ENCODE measurements around the gene LRRC75B. TPM values are rescaled to one million over a fixed set of nuclear protein-coding genes. Genes with fewer than 3 reads are reported as not detected.
A peak's percentile ranks its signal among the peaks of the same experiment; 100 is the strongest.
"Not testable (repeated sequence)": the region's sequence is repeated elsewhere in the genome, so short reads cannot be mapped to it uniquely, and the experiment has no call there.

Gene LRRC75B
- total RNA-seq, 1 experiment from 2014 or later, result 0.86 TPM

- Histone ChIP-seq H3K27me3 (replicated peaks; ENCODE audit: insufficient read depth, low read depth, low read length, poor library complexity) (no peaks in the 10 kb centered on the region), H3K36me3 (ENCODE audit: insufficient read depth, low read length, poor library complexity, severe bottlenecking) (peaks cover 28% of the 10 kb centered on the region), H3K9me3 (ENCODE audit: low read depth, low read length, poor library complexity, severe bottlenecking) (no peaks in the 10 kb centered on the region), H3K4me1 (ENCODE audit: insufficient read depth, low read length, poor library complexity, severe bottlenecking) (peaks cover 18% of the 10 kb centered on the region), H3K27ac (ENCODE audit: low read depth, low read length, poor library complexity, severe bottlenecking) (peak within 1 kb of the TSS; percentile 97), H3K4me3 (ENCODE audit: low read depth, low read length, poor library complexity, severe bottlenecking) (peak within 1 kb of the TSS; percentile 93)
- ChIA-PET POLR2A (ENCODE audit: low non-redundant PET) (interaction anchor here (0.6 to 0.7 kb wide), 3 partner anchors 26 to 641 kb away, joined by 4 to 11 read pairs (median 6); no protein-coding TSS in a partner anchor), CTCF (no interaction called here)
- peak; percentile 99 for DNase-seq (ENCODE audit: low spot score)
- no TSS peak for BruUV-seq (replicated peaks)
- intact Hi-C loops (cut with micrococcal nuclease; ENCODE audit: unreplicated experiment), result no loop called here
- TF ChIP-seq CTCF (conservative IDR thresholded peaks at IDR 0.05; ENCODE audit: low read depth, low read length), result no peak
- no peak for TF ChIP-seq EZH2 (IDR thresholded peaks at IDR 0.05; ENCODE audit: borderline replicate concordance, low read depth, low read length, poor library complexity, severe bottlenecking)
Measured at GRCh38 chr22:24555165-24556039, 37.5 kb downstream of the LRRC75B start, which contains the start of gene SNRPD3. Gene SNRPD3, plus strand, starts transcription at chr22:24555999. Its CDS starts 1,676 bp downstream, at chr22:24557675.

DNA sequence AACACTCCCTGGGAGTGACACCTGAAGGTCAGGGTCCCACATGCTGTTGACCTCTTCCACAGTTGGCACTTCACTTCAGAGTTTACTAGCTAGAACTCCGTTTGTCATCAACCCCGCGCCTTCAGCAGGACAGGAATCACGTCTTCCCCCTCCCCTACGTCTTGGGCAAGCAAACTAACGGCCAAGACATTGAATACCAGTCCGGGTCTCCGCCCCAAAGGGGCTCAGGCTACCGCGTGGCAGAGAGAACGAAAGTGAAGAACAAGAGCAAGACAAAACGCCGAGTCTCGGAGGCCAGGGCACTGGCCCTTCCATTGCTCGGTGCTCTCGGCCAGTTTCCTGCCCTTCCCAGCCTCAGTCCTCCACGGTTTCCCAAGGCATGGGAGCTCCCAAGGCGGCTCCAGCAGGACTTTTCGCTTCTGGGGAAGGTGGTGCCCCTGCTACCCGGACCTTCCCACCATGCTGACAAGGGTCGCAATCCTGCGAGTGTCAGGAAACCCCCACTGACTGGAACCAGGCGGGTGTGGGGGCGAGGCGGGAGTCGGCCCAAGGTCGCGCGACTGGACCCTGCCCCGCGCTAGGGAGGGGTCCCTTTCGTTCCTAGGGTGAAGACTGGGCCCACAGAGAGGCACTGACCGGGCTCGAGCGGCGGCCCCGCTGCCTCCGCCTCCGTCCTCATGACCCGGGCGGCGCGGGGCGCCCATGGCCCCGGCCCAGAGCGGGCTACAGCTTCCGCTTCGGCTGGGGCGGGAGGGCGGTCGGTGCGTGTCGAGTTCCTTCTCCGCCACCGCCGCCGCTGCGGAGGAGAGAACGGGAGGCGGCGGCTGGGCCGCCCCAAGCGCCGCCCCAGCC lies 38.3 kb downstream of the LRRC75B start, which contains the start of gene GUCD1:
TSS of gene GUCD1 (minus strand) at position 826 of the 852 bp plus-strand sequence. CDS start at position 679, 147 bp downstream.
- DNase-seq (ENCODE audit: low spot score), result peak; percentile 25
- intact Hi-C loops (cut with micrococcal nuclease; ENCODE audit: unreplicated experiment), result no loop called here
- TF ChIP-seq CTCF (conservative IDR thresholded peaks at IDR 0.05; ENCODE audit: low read depth, low read length), result no peak
- no peak for TF ChIP-seq EZH2 (IDR thresholded peaks at IDR 0.05; ENCODE audit: borderline replicate concordance, low read depth, low read length, poor library complexity, severe bottlenecking)
- peaks cover 18% of the 10 kb centered on the region for H3K4me1 ChIP-seq (ENCODE audit: insufficient read depth, low read length, poor library complexity, severe bottlenecking)
- ChIA-PET CTCF (no interaction called here), POLR2A (ENCODE audit: low non-redundant PET) (interaction anchor here (0.6 to 0.7 kb wide), 2 partner anchors 27 to 641 kb away, joined by 6 to 11 read pairs; no protein-coding TSS in a partner anchor)
- peak within 1 kb of the TSS; percentile 93 for H3K4me3 ChIP-seq (ENCODE audit: low read depth, low read length, poor library complexity, severe bottlenecking)
- no TSS peak for BruUV-seq (replicated peaks)
- peaks cover 23% of the 10 kb centered on the region for H3K36me3 ChIP-seq (ENCODE audit: insufficient read depth, low read length, poor library complexity, severe bottlenecking)
- H3K9me3 ChIP-seq (ENCODE audit: low read depth, low read length, poor library complexity, severe bottlenecking), result no peaks in the 10 kb centered on the region
- H3K27me3 ChIP-seq (replicated peaks; ENCODE audit: insufficient read depth, low read depth, low read length, poor library complexity), result no peaks in the 10 kb centered on the region
- H3K27ac ChIP-seq (ENCODE audit: low read depth, low read length, poor library complexity, severe bottlenecking), result peak within 1 kb of the TSS; percentile 97

GRCh38 chr22:24553597-24554312 lies 39.1 kb downstream of the LRRC75B start:
- Histone ChIP-seq H3K27me3 (replicated peaks; ENCODE audit: insufficient read depth, low read depth, low read length, poor library complexity) (no peaks in the 10 kb centered on the region), H3K4me3 (ENCODE audit: low read depth, low read length, poor library complexity, severe bottlenecking) (peak overlapping the region; percentile 93), H3K27ac (ENCODE audit: low read depth, low read length, poor library complexity, severe bottlenecking) (peak overlapping the region; percentile 97), H3K4me1 (ENCODE audit: insufficient read depth, low read length, poor library complexity, severe bottlenecking) (peaks cover 18% of the 10 kb centered on the region), H3K36me3 (ENCODE audit: insufficient read depth, low read length, poor library complexity, severe bottlenecking) (peaks cover 15% of the 10 kb centered on the region), H3K9me3 (ENCODE audit: low read depth, low read length, poor library complexity, severe bottlenecking) (no peaks in the 10 kb centered on the region)
- BruUV-seq (replicated peaks), result no TSS peak
- no peak for TF ChIP-seq CTCF (conservative IDR thresholded peaks at IDR 0.05; ENCODE audit: low read depth, low read length)
- TF ChIP-seq EZH2 (IDR thresholded peaks at IDR 0.05; ENCODE audit: borderline replicate concordance, low read depth, low read length, poor library complexity, severe bottlenecking), result no peak
- intact Hi-C loops (cut with micrococcal nuclease; ENCODE audit: unreplicated experiment), result no loop called here
- CTCF ChIA-PET, result no interaction called here
- POLR2A ChIA-PET (ENCODE audit: low non-redundant PET), result no interaction called here
- DNase-seq (ENCODE audit: low spot score), result no peak

- H3K36me3 ChIP-seq (ENCODE audit: insufficient read depth, low read length, poor library complexity, severe bottlenecking); H3K27ac ChIP-seq (ENCODE audit: low read depth, low read length, poor library complexity, severe bottlenecking); CTCF ChIA-PET; BruUV-seq (replicated peaks); H3K9me3 ChIP-seq (ENCODE audit: low read depth, low read length, poor library complexity, severe bottlenecking); H3K27me3 ChIP-seq (replicated peaks; ENCODE audit: insufficient read depth, low read depth, low read length, poor library complexity); POLR2A ChIA-PET (ENCODE audit: low non-redundant PET); intact Hi-C loops (cut with micrococcal nuclease; ENCODE audit: unreplicated experiment); H3K4me3 ChIP-seq (ENCODE audit: low read depth, low read length, poor library complexity, severe bottlenecking): not testable (repeated sequence)
- peak; percentile 19 for DNase-seq (ENCODE audit: low spot score)
- H3K4me1 ChIP-seq (ENCODE audit: insufficient read depth, low read length, poor library complexity, severe bottlenecking), result peaks cover 18% of the 10 kb centered on the region
Measured at GRCh38 chr22:24552503-24553286, 40.2 kb downstream of the LRRC75B start.
